ENCODE measurements around the gene STRN4. TPM values are rescaled to one million over a fixed set of nuclear protein-coding genes. Genes with fewer than 3 reads are reported as not detected.

The STRN4 gene
- total RNA-seq, 4 donors from 2014 or later: 37.7 to 73.7 (median 43.0) TPM

DNA sequence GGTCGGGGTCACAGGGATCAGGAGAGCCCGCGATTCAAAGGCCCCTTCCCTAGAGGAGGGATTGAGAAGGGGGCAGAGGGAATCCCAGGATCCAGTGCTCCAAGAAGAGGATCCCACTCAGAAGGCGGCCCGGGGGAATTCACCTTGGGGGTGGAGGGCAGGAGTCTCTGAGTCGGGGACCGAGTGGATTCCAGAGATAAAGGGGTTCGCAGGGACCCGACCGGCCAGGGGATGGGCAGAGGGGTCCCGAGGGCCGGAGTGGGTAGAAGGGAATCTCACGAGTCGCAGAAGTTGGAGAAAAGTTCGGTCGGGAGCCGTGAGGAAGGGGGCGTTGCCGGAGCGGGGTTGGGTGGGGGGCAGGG, 29.6 kb downstream of the STRN4 start:
- TF ChIP-seq, protein P1, sequence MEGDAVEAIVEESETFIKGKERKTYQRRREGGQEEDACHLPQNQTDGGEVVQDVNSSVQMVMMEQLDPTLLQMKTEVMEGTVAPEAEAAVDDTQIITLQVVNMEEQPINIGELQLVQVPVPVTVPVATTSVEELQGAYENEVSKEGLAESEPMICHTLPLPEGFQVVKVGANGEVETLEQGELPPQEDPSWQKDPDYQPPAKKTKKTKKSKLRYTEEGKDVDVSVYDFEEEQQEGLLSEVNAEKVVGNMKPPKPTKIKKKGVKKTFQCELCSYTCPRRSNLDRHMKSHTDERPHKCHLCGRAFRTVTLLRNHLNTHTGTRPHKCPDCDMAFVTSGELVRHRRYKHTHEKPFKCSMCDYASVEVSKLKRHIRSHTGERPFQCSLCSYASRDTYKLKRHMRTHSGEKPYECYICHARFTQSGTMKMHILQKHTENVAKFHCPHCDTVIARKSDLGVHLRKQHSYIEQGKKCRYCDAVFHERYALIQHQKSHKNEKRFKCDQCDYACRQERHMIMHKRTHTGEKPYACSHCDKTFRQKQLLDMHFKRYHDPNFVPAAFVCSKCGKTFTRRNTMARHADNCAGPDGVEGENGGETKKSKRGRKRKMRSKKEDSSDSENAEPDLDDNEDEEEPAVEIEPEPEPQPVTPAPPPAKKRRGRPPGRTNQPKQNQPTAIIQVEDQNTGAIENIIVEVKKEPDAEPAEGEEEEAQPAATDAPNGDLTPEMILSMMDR (IDR thresholded peaks at IDR 0.05; ENCODE audit: low read depth): no peak

DNA sequence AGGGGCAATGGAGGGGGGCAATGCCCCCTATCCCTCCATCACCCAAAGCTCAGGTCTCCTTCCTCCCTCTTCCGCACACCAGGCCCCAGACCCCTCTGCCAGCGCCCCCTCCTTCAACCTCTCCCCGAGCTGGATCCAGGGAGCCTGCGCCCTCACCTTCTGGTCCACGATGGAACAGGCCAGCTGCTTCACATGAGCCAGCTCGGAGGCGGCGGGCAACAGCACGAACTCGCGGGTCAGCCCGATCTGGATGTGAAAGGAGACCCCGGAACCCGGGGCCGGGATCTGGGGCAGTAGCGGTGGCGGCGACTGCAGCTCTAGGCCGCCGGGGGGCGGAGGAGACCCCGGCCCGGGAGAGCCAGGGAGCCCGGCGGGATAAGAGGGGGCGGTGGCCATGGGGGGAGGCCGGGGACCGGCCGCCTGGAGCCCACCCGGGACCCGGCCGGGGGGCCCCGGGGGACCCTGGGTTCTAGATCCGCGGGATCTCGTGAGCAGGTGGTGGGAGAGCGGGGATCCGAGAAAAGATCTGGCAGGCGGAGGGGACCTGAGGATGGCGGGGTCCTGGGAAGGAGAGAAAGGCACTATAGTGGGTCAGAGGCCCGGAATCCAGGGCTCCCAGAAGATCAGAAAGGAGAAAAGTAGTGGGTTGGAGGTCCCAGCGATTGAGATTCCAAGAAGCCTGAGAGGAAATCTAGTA, 30.1 kb downstream of the STRN4 start:
- TF ChIP-seq, protein P1 (IDR thresholded peaks at IDR 0.05; ENCODE audit: low read depth): no peak

DNA sequence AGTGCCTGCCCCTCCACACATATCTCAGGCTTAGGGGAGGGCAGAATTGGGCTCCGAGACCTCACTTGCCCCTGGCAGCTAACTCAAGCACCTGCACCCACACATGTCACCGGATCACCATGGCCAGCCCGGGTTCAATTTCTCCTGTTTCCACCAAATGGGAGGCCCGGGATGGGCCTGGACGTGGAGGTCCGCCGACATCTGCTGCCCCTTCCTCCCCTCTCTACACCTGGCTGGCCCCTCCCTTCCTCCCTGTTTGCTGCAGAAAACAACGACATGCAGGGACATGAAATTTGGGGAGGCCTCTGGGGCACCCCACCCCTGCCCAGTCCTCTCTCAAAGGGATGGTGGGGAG, 30.7 kb downstream of the STRN4 start:
- TF ChIP-seq, protein P1 (IDR thresholded peaks at IDR 0.05; ENCODE audit: low read depth): no peak

DNA sequence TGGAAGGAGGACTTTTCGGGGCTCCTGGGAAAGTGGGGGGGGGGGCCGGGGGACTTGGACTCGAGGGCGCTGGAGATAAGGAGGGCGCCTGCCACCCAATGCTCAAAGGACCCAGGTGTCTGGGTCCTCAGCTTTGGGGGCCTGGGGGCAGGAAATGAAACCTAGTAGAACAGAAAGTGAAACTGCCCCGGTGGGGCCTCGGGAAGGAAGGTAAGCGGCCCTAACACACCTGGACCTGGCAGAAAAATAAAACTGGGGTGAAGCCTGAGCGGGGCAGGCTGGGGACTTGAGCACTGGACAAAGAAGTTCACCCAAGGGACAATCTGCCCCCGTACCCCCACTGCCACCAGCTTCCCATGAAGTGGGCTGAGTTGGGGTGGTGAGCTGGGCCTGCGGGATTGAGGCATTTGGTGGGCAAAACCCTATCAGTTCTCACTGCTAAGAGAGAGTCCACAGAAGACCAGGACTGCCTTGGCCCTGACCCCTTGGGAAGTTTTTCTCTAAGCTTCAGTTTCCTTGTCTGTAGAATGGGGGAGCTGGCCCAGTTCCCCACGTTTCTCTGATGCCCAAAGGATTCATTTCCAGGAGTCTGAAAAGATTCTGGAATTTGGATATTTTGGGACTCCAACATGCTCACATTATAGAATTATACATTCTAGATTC, 31.7 kb downstream of the STRN4 start:
- TF ChIP-seq, protein P1 (IDR thresholded peaks at IDR 0.05; ENCODE audit: low read depth): no peak

DNA sequence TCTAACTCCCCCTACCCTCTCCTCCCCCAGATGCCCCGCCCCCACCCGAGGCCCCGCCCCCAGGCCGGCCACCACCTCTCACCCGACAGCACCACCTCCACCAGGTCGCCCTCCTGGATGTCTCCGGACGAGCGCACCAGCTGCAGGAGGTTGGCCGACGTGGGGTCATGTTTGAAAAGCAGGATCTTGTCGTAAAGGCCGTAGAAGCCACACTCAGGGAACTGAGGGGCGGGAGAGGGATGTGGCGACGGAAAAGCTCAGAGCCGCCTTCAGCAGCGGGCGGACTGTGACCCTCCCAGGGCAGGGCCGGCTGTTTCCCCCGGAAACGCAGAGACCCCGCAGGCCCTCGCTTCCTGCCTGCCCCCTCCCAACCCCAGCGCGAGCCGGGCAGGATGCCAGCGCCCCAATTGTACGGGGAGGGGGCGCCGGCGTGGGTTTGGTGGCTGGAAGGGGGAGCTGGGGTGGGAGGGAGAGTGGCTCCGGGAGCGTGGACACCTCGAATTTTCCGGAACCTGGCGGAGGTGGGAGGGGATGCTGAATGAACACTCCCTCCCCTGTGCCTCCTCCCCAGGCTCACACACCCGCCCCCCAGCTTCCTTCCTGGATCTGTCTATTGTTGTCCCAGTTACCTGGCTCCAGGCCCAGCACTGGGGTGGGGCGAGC, 32.3 kb downstream of the STRN4 start:
- TF ChIP-seq, protein P1 (IDR thresholded peaks at IDR 0.05; ENCODE audit: low read depth): no peak

DNA sequence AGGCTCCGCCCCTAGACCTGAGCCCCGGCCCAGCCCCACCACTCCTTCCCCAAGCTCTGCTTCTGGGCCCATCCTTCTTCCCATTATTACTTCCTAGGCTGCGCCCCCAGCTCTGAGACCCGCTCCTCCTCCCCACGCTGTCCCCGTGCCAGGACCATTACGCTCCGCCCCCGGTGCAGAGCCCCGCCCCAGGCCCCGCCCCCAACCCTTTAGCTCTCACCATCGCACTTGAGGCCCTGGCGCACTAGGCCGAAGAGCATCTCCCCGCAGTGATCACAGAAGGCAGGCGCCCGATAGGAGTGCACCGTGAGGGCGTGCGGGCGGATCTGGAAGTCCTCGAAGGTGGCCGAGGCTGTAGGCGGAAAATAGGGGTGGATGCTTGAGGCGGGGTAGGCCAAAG, 35.6 kb downstream of the STRN4 start:
- TF ChIP-seq, protein P1 (IDR thresholded peaks at IDR 0.05; ENCODE audit: low read depth): no peak

DNA sequence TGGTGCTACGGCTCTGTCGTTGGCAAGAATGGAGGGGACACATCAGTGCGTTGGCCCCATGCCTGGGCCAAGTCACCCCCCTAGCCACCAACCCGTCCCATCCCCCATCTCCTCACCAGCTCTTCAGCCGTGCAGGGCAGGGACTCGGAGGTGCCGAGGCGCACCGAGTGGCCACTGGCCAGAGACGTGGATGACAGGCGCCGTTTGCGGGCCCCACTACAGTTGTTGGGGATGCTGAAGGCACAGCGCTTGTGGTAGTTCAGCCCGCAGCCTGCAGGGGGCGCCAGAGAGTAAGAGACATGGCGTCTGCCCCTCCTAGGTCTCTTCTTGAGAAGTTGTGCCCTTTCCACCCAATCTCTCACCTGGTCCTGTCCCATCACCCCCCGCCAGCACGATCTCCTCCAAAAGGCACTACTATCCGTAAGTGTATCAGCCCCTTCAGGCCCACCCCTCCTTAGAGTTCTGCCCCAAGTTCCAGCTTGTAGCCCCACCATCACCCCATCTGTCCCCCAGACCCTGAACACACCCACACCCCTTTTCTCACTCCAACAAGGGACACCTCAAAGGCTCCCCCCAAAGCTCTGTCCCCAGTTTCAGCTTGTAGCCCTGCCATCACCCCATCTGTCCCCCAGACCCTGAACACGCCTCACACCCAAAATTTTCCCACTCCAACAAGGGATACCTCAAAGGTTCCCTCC, 41.7 kb downstream of the STRN4 start:
- TF ChIP-seq, protein P1 (IDR thresholded peaks at IDR 0.05; ENCODE audit: low read depth): no peak

All from subcutaneous adipose tissue (tissue), 4 donors.